ENCODE data around the gene RAB4B. TPM values are rescaled to one million over a fixed set of nuclear protein-coding genes. Genes with fewer than 3 reads are reported as not detected.

Gene RAB4B
- total and polyA plus RNA-seq, 2 of the 13 experiments (the other 11 are each of a cell fraction or from before 2014, with no cell fraction given), result 3.3 to 5.4 TPM

DNA sequence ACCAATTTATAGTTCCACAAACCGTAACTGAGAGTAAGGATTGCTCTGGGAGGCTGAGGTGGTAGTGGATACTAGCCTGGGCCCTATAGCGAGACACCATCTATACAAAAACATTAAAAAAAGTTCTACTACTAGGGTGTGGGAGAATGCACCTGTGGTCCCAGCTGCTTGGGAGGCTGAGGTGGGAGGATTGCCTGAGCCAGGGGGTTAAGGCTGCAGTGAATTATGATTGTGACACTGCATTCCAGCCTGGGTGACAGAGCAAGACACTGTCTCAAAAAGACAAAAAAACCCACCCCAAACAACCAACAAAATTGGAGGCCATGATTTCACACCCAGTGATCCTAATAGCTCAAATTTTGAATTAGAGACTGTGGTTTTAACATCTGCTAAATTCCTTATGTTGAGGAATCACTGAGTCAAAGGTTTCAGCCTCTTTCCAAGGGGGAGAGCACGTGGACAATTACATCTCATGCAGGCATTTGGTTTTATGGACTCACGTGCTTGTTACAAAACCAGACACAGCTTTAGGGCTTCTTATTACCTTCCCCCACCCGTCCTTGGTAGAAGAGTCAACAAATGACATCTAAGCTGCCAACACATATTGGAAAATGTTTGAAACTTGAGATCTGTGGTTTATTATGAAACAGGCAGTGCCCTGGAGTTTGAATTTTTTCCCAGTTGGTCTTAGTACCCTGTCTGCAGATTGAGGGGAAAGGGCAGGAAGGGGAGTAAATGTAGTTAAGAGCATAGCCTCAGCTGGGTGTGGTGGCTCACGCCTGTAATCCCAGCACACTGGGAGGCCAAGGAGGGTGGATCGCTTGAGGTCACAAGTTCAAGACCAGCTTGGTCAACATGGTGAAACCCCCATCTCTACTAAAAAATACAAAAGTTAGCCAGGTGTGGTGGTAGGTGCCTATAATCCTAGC lies 53.7 kb downstream of the RAB4B start (continued):
- no peak for TF ChIP-seq PRPF4 (IDR thresholded peaks at IDR 0.05; ENCODE audit: low read depth, low read length, poor library complexity, severe bottlenecking)
- TF ChIP-seq, protein P1, sequence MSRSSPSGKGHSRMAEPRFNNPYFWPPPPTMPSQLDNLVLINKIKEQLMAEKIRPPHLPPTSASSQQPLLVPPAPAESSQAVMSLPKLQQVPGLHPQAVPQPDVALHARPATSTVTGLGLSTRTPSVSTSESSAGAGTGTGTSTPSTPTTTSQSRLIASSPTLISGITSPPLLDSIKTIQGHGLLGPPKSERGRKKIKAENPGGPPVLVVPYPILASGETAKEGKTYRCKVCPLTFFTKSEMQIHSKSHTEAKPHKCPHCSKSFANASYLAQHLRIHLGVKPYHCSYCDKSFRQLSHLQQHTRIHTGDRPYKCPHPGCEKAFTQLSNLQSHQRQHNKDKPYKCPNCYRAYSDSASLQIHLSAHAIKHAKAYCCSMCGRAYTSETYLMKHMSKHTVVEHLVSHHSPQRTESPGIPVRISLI (CRISPR knock-in tag; IDR thresholded peaks at IDR 0.05; ENCODE audit: borderline replicate concordance), result peak; percentile 73; the same call in 1 of the 2 replicates
- TF ChIP-seq FOSL2 (CRISPR knock-in tag; IDR thresholded peaks at IDR 0.05), result peak; percentile 85
- TF ChIP-seq ONECUT2 (CRISPR knock-in tag; IDR thresholded peaks at IDR 0.05), result peak; percentile 84
- TF ChIP-seq PHF21A (CRISPR knock-in tag; IDR thresholded peaks at IDR 0.05), result peak; percentile 82
- TF ChIP-seq, protein P2, sequence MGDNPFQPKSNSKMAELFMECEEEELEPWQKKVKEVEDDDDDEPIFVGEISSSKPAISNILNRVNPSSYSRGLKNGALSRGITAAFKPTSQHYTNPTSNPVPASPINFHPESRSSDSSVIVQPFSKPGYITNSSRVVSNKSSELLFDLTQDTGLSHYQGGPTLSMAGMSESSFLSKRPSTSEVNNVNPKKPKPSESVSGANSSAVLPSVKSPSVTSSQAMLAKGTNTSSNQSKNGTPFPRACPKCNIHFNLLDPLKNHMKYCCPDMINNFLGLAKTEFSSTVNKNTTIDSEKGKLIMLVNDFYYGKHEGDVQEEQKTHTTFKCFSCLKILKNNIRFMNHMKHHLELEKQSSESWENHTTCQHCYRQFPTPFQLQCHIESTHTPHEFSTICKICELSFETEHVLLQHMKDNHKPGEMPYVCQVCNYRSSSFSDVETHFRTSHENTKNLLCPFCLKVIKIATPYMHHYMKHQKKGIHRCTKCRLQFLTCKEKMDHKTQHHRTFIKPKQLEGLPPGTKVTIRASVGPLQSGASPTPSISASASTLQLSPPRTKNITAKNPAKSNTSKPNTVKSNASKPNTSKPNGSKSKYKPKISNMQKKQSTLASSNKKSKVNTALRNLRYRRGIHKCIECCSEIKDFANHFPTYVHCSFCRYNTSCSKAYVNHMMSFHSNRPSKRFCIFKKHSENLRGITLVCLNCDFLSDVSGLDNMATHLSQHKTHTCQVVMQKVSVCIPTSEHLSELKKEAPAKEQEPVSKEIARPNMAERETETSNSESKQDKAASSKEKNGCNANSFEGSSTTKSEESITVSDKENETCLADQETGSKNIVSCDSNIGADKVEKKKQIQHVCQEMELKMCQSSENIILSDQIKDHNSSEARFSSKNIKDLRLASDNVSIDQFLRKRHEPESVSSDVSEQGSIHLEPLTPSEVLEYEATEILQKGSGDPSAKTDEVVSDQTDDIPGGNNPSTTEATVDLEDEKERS (CRISPR knock-in tag; IDR thresholded peaks at IDR 0.05), result no peak; the same call in 1 of the 2 replicates
- TF ChIP-seq, protein P3, sequence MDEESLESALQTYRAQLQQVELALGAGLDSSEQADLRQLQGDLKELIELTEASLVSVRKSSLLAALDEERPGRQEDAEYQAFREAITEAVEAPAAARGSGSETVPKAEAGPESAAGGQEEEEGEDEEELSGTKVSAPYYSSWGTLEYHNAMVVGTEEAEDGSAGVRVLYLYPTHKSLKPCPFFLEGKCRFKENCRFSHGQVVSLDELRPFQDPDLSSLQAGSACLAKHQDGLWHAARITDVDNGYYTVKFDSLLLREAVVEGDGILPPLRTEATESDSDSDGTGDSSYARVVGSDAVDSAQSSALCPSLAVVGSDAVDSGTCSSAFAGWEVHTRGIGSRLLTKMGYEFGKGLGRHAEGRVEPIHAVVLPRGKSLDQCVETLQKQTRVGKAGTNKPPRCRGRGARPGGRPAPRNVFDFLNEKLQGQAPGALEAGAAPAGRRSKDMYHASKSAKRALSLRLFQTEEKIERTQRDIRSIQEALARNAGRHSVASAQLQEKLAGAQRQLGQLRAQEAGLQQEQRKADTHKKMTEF (CRISPR knock-in tag; IDR thresholded peaks at IDR 0.05), result peak; percentile 89
- TF ChIP-seq, protein P4, sequence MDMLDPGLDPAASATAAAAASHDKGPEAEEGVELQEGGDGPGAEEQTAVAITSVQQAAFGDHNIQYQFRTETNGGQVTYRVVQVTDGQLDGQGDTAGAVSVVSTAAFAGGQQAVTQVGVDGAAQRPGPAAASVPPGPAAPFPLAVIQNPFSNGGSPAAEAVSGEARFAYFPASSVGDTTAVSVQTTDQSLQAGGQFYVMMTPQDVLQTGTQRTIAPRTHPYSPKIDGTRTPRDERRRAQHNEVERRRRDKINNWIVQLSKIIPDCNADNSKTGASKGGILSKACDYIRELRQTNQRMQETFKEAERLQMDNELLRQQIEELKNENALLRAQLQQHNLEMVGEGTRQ (IDR thresholded peaks at IDR 0.05; ENCODE audit: low read depth, low read length), result peak; percentile 77
- TF ChIP-seq, protein P4 (CRISPR knock-in tag; IDR thresholded peaks at IDR 0.05; ENCODE audit: borderline replicate concordance), result peak; percentile 72; the same call in 1 of the 2 replicates
- peak; percentile 83 for TF ChIP-seq HNF4A (CRISPR knock-in tag; IDR thresholded peaks at IDR 0.05)
- TF ChIP-seq ZBTB3 (CRISPR knock-in tag; IDR thresholded peaks at IDR 0.05; ENCODE audit: borderline replicate concordance, low read depth), result 0 out of 2 replicates have a peak, but pooled peaks have one; percentile 48
- no peak for TF ChIP-seq MAFK (conservative IDR thresholded peaks at IDR 0.05 in 1 of 2, IDR thresholded peaks at IDR 0.05 in 1 of 2; ENCODE audit: low read length in 2 of 2)
- TF ChIP-seq, protein P5, sequence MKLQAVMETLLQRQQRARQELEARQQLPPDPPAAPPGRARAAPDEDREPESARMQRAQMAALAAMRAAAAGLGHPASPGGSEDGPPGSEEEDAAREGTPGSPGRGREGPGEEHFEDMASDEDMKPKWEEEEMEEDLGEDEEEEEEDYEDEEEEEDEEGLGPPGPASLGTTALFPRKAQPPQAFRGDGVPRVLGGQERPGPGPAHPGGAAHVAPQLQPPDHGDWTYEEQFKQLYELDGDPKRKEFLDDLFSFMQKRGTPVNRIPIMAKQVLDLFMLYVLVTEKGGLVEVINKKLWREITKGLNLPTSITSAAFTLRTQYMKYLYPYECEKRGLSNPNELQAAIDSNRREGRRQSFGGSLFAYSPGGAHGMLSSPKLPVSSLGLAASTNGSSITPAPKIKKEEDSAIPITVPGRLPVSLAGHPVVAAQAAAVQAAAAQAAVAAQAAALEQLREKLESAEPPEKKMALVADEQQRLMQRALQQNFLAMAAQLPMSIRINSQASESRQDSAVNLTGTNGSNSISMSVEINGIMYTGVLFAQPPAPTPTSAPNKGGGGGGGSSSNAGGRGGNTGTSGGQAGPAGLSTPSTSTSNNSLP (IDR thresholded peaks at IDR 0.05; ENCODE audit: low read depth, low read length), result peak; percentile 80
- TF ChIP-seq, protein P6, sequence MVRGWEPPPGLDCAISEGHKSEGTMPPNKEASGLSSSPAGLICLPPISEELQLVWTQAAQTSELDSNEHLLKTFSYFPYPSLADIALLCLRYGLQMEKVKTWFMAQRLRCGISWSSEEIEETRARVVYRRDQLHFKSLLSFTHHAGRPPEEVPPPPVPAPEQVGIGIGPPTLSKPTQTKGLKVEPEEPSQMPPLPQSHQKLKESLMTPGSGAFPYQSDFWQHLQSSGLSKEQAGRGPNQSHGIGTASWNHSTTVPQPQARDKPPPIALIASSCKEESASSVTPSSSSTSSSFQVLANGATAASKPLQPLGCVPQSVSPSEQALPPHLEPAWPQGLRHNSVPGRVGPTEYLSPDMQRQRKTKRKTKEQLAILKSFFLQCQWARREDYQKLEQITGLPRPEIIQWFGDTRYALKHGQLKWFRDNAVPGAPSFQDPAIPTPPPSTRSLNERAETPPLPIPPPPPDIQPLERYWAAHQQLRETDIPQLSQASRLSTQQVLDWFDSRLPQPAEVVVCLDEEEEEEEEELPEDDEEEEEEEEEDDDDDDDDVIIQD (CRISPR knock-in tag; IDR thresholded peaks at IDR 0.05; ENCODE audit: low read depth), result peak; percentile 16; the same call in 1 of the 2 replicates
- 0 out of 2 replicates have a peak, but pooled peaks have one; percentile 35 for TF ChIP-seq KAT7 (CRISPR knock-in tag; IDR thresholded peaks at IDR 0.05; ENCODE audit: borderline replicate concordance)
- peak; percentile 86 for TF ChIP-seq RARA (CRISPR knock-in tag; IDR thresholded peaks at IDR 0.05)
